GM18951 (cell line): ENCODE measurements around the gene VEZT.
"Not testable (repeated sequence)": the region's sequence is repeated elsewhere in the genome, so short reads cannot be mapped to it uniquely, and the experiment has no call there.

Source experiments
- POLR2A ChIP-seq: IDR thresholded peaks from 4 replicates; pipeline ENCODE4 v1.6.1; 2011; ENCODE audit warnings: mild to moderate bottlenecking; ENCODE audit not compliant: insufficient read length, insufficient read depth; ENCODE audit errors: extremely low read depth
- in situ Hi-C: fragments of 300-500 bp; cut with MboI; formaldehyde crosslinking; loops from one replicate; pipeline ENCODE4 v1.12.0; 2022; ENCODE audit warnings: low sequenced_read_pairs, mixed read lengths, inconsistent platforms; ENCODE audit not compliant: unreplicated experiment

VEZT gene

GRCh38 chr12:95240556-95240955 is 22.9 kb downstream of the VEZT start:
- TF ChIP-seq POLR2A, result no peak

GRCh38 chr12:95241138-95241537 is 23.5 kb downstream of the VEZT start:
- in situ Hi-C loops, result not testable (repeated sequence)

More at GRCh38 chr12:95240556-95240955, 22.9 kb downstream of the VEZT start:
- in situ Hi-C loops, result no loop called here

GRCh38 chr12:95241761-95242506 is 24.3 kb downstream of the VEZT start:
- no peak for TF ChIP-seq POLR2A
- in situ Hi-C loops, result no loop called here

- TF ChIP-seq POLR2A, result no peak
- in situ Hi-C loops, result no loop called here
Observed at GRCh38 chr12:95243497-95244183, 26.0 kb downstream of the VEZT start.

- TF ChIP-seq POLR2A, result no peak
- in situ Hi-C loops, result no loop called here
Observed at GRCh38 chr12:95244350-95244749, 26.7 kb downstream of the VEZT start.

- in situ Hi-C loops, result no loop called here
- no peak for TF ChIP-seq POLR2A
Observed at GRCh38 chr12:95248095-95248494, 30.5 kb downstream of the VEZT start.

GRCh38 chr12:95248604-95249360 is 31.2 kb downstream of the VEZT start:
- no peak for TF ChIP-seq POLR2A
- in situ Hi-C loops, result no loop called here

- in situ Hi-C loops, result no loop called here
- TF ChIP-seq POLR2A, result no peak
Observed at GRCh38 chr12:95253386-95253785, 35.8 kb downstream of the VEZT start.

GRCh38 chr12:95257541-95257940 is 39.9 kb downstream of the VEZT start:
- no peak for TF ChIP-seq POLR2A

GRCh38 chr12:95258151-95258550 is 40.5 kb downstream of the VEZT start:
- TF ChIP-seq POLR2A, result no peak
- in situ Hi-C loops, result no loop called here

More at GRCh38 chr12:95257541-95257940, 39.9 kb downstream of the VEZT start:
- in situ Hi-C loops, result no loop called here

- in situ Hi-C loops, result no loop called here
Observed at GRCh38 chr12:95258803-95259202, 41.2 kb downstream of the VEZT start.

GRCh38 chr12:95259368-95259767 is 41.8 kb downstream of the VEZT start:
- TF ChIP-seq POLR2A, result no peak
- in situ Hi-C loops, result no loop called here

More at GRCh38 chr12:95258803-95259202, 41.2 kb downstream of the VEZT start:
- no peak for TF ChIP-seq POLR2A

- in situ Hi-C loops, result no loop called here
- TF ChIP-seq POLR2A, result no peak
Observed at GRCh38 chr12:95261109-95261508, 43.5 kb downstream of the VEZT start.
